GM12878 (cell line): ENCODE results near the gene ELAPOR1. TPM values are rescaled to one million over a fixed set of nuclear protein-coding genes. Genes with fewer than 3 reads are reported as not detected.

Source experiments
- ATAC-seq: fragments of 200-7000 bp; cut with Tn5 transposase; 3 replicates; pipeline ENCODE4 v1.9.1; 2020; ENCODE audit warnings: mild to moderate bottlenecking, moderate library complexity
- BruUV-seq: library from RNA; stranded (reverse); fragments of 400-500 nt; replicated peaks from 2 replicates; lab custom pipeline; 2021; lab: Mats Ljungman, UMichigan
- CTCF ChIA-PET: fragments of 300-600 bp; sonication (Branson Sonifier 250); formaldehyde crosslinking; extraction: SDS; loops from one replicate; lab custom pipeline; 2021; ENCODE audit warnings: inconsistent platforms; lab: Yijun Ruan, JAX
- POLR2A ChIA-PET: fragments of 350-600 bp; formaldehyde crosslinking; extraction: SDS; loops from one replicate; lab custom pipeline; 2021; ENCODE audit warnings: inconsistent platforms; lab: Charles Lee
- RAD21 ChIA-PET: fragments of 300-600 bp; sonication (Branson Sonifier 250); formaldehyde crosslinking; loops from one replicate; lab custom pipeline; 2023; ENCODE audit warnings: antibody characterized with exemption; ENCODE audit not compliant: unreplicated experiment; lab: Charles Lee
- SMC1A ChIA-PET: fragments of 300-600 bp; sonication (Branson Sonifier 250); formaldehyde crosslinking; loops from one replicate; lab custom pipeline; 2023; ENCODE audit not compliant: unreplicated experiment, uncharacterized antibody; lab: Charles Lee
- DNase-seq: peaks from one replicate; pipeline ENCODE4 v3.0.0-alpha.2; 2011; ENCODE audit warnings: low read depth, low spot score
- FAIRE-seq: peaks from 3 replicates; lab custom pipeline; 2011; peaks lifted over from hg19 to GRCh38; lab: Jason Lieb, UNC
- H2AFZ ChIP-seq: 2 replicates; pipeline ENCODE4 v1.6.0; 2011; ENCODE audit warnings: low read depth, low read length, control low read depth; ENCODE audit not compliant: control insufficient read depth
- H3K27ac ChIP-seq: 2 replicates; pipeline ENCODE4 v1.5.1; 2011; ENCODE audit warnings: control low read depth; ENCODE audit not compliant: control insufficient read depth, insufficient read depth
- H3K27me3 ChIP-seq, 2 experiments: replicated peaks in 1 of 2; 2 replicates each; pipeline versions ENCODE4 v1.6.0 to v1.6.1; 2011; ENCODE audit warnings: low read length in 1 of 2; ENCODE audit not compliant: control insufficient read depth in 2 of 2, insufficient read depth in 2 of 2
- H3K36me3 ChIP-seq, 2 experiments: 2 replicates each; pipeline ENCODE4 v1.5.1; 2011; ENCODE audit warnings: low read length in 1 of 2; ENCODE audit not compliant: control insufficient read depth in 2 of 2, insufficient read depth in 2 of 2
- H3K4me1 ChIP-seq: 2 replicates; pipeline ENCODE4 v1.6.1; 2011; ENCODE audit warnings: mild to moderate bottlenecking, low read length, moderate library complexity, mixed read lengths; ENCODE audit not compliant: control insufficient read depth, insufficient read depth
- H3K4me2 ChIP-seq: 2 replicates; pipeline ENCODE4 v1.6.0; 2011; ENCODE audit warnings: control low read depth; ENCODE audit not compliant: control insufficient read depth, insufficient read depth
- H3K4me3 ChIP-seq: fragments of 200-600 bp; sonication (generic); 2 replicates; pipeline ENCODE4 v1.5.1; 2016
- H3K79me2 ChIP-seq: 2 replicates; pipeline ENCODE4 v1.6.0; 2011; ENCODE audit warnings: low read length; ENCODE audit not compliant: control insufficient read depth, insufficient read depth
- H3K9ac ChIP-seq: 2 replicates; pipeline ENCODE4 v1.8.0; 2011; ENCODE audit warnings: low read length, control low read depth, mixed read lengths; ENCODE audit not compliant: control insufficient read depth, insufficient read depth
- H3K9me3 ChIP-seq: replicated peaks from 3 replicates; pipeline ENCODE4 v1.5.1; 2011; ENCODE audit warnings: mild to moderate bottlenecking, low read length; ENCODE audit not compliant: control insufficient read depth, insufficient read depth
- H4K20me1 ChIP-seq: 2 replicates; pipeline ENCODE4 v1.6.0; 2011; ENCODE audit not compliant: control insufficient read depth, insufficient read depth
- CEBPB ChIP-seq, 2 experiments: fragments of 150-350 bp in 1 of 2; IDR thresholded peaks; 2 replicates each; pipeline ENCODE4 v1.6.1; 2012 to 2014; ENCODE audit warnings: low read depth in 2 of 2, low read length in 2 of 2, borderline replicate concordance in 1 of 2, inconsistent platforms in 1 of 2
- HDAC6 ChIP-seq: fragments of 200-600 bp; sonication (generic); IDR thresholded peaks from one replicate; pipeline ENCODE4 v1.8.0; 2017; ENCODE audit warnings: antibody characterized with exemption; ENCODE audit not compliant: unreplicated experiment
- MXI1 ChIP-seq: fragments of 150-350 bp; IDR thresholded peaks from 2 replicates; pipeline ENCODE4 v1.6.1; 2011; ENCODE audit warnings: low read depth, mild to moderate bottlenecking, inconsistent platforms, low read length, improper control_type of control experiment
- NFIC ChIP-seq: IDR thresholded peaks from 2 replicates; pipeline ENCODE4 v1.6.1; 2012; ENCODE audit warnings: low read depth, mild to moderate bottlenecking, inconsistent platforms, low read length, moderate library complexity
- NFXL1 ChIP-seq: fragments of 450-650 bp; IDR thresholded peaks from 2 replicates; pipeline ENCODE4 v1.6.1; 2017; ENCODE audit warnings: antibody characterized with exemption, mild to moderate bottlenecking, borderline replicate concordance
- PAX5 ChIP-seq: IDR thresholded peaks from 2 replicates; pipeline ENCODE4 v1.6.1; 2011; ENCODE audit warnings: low read depth, low read length, borderline replicate concordance
- POLR2AphosphoS2 ChIP-seq: IDR thresholded peaks from 2 replicates; pipeline ENCODE4 v1.6.1; 2011; ENCODE audit warnings: low read depth, mild to moderate bottlenecking, low read length, improper control_type of control experiment, moderate library complexity
- SP1 ChIP-seq: IDR thresholded peaks from one replicate; pipeline ENCODE4 v1.6.1; 2011; ENCODE audit warnings: low read depth, low read length
- ZNF217 ChIP-seq: fragments of 450-650 bp; IDR thresholded peaks from 2 replicates; pipeline ENCODE4 v1.6.1; 2017; ENCODE audit warnings: antibody characterized with exemption, mild to moderate bottlenecking
- ZNF384 ChIP-seq: IDR thresholded peaks from 2 replicates; pipeline ENCODE4 v1.6.1; 2012; ENCODE audit warnings: low read depth, mild to moderate bottlenecking, low read length, improper control_type of control experiment, borderline replicate concordance
- ZZZ3 ChIP-seq: IDR thresholded peaks from 2 replicates; pipeline ENCODE4 v1.6.1; 2011; ENCODE audit warnings: low read depth; ENCODE audit not compliant: control insufficient read depth, insufficient read length
- WGBS: methylation state at CpG from one replicate; pipeline ENCODE4 v1.1.6; 2016; ENCODE audit warnings: low lambda C conversion rate; ENCODE audit not compliant: insufficient replicate concordance, insufficient coverage; ENCODE audit errors: missing lambda C conversion rate; 5-methylcytosine and 5-hydroxymethylcytosine counted together
- in situ Hi-C: fragments of 300-500 bp; cut with MboI; formaldehyde crosslinking; loops from 9 replicates; pipeline ENCODE4 v1.14.3; 2018; ENCODE audit warnings: mixed read lengths
- intact Hi-C: fragments of 100-400 bp; cut with micrococcal nuclease; formaldehyde crosslinking; loops from one replicate; pipeline ENCODE4 v1.14.2; 2022; ENCODE audit not compliant: unreplicated experiment
- polyA plus RNA-seq, 11 experiments: library from polyadenylated mRNA; depleted of rRNA in 4 of 11; unstranded in 6 of 11; stranded (reverse) in 5 of 11; fragments of >200 nt; fragmentation: Nextera tagmentation in 4 of 11; fragmentation: Illumina TruSeq in 1 of 11; extraction: Ambion mirVana in 4 of 11; extraction: Trizol in 1 of 11; gene quantifications; 1 replicate in 1 of 11; 2 replicates in 10 of 11; pipeline versions ENCODE4 v1.2.1 to v1.2.3, GENCODE V29; 2011 to 2016; ENCODE audit warnings: inconsistent platforms in 2 of 11, missing spikeins in 2 of 11, low read depth in 1 of 11
- total RNA-seq, 4 experiments: library from RNA; depleted of rRNA in 3 of 4; stranded (reverse); fragments of >200 nt in 3 of 4; fragmentation: Illumina TruSeq in 1 of 4; extraction: Trizol in 1 of 4; gene quantifications; 2 replicates each; pipeline versions ENCODE4 v1.2.1 to v1.2.3, GENCODE V29; 2013 to 2021
- TF ChIP-seq, protein P1 (sequence below): IDR thresholded peaks from 2 replicates; pipeline ENCODE4 v1.6.1; 2012; ENCODE audit warnings: low read length, inconsistent platforms
- TF ChIP-seq, protein P2 (sequence below): fragments of 450-650 bp; formaldehyde crosslinking; IDR thresholded peaks from 2 replicates; pipeline ENCODE4 v1.4.0; 2022; ENCODE audit warnings: mild to moderate bottlenecking, moderate library complexity
- TF ChIP-seq, protein P3 (sequence below): IDR thresholded peaks from 2 replicates; pipeline ENCODE4 v1.6.1; 2011; ENCODE audit warnings: mild to moderate bottlenecking, low read depth, low read length, moderate library complexity; ENCODE audit not compliant: insufficient replicate concordance
- TF ChIP-seq, protein P4 (sequence below): fragments of 450-650 bp; formaldehyde crosslinking; IDR thresholded peaks from 2 replicates; pipeline ENCODE4 v1.4.0; 2020; ENCODE audit warnings: mild to moderate bottlenecking, moderate library complexity

ELAPOR1 gene
- total and polyA plus RNA-seq, 10 of the 15 experiments (the other 5 are each of a cell fraction or from before 2014, with no cell fraction given) = 0.04 to 2.1 (median 0.19) TPM; not detected in 2

DNA sequence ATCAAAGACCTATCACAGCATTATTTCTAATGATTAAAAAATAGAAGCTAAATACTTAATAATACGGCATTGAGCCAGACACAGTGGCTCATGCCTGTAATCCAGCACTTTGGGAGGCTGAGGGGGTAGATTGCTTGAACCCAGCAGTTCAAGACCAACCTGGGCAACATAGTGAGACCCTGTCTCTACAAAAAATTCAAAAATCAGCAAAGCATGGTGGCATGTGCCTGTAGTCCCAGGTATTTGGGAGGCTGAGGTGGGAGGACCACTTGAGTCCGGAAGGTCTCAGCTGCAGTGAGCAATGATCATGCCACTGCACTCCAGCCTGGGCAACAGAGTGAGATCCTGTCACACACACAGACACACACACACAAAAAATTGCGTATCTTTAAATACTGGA is 48.8 kb upstream of the ELAPOR1 start:
- Histone ChIP-seq H3K4me1 (no peaks in the 10 kb centered on the region), H4K20me1 (no peaks in the 10 kb centered on the region), H3K4me2 (no peak overlapping the region), H2AFZ (no peak overlapping the region), H3K4me3 (no peak overlapping the region), H3K79me2 (no peaks in the 10 kb centered on the region), H3K36me3 (peaks cover 0 to 4% of the 10 kb centered on the region in 2 experiments; a peak in 1 of 4 replicates), H3K27me3 (no peaks in the 10 kb centered on the region), H3K27ac (no peak overlapping the region), H3K9ac (no peak overlapping the region), H3K9me3 (no peaks in the 10 kb centered on the region)
- no peak for ATAC-seq
- ChIA-PET CTCF (interaction anchor here (0.7 to 1.1 kb wide), 2 partner anchors 18 to 1650 kb away, joined by 3 read pairs; no protein-coding TSS in a partner anchor), RAD21 (no interaction called here), SMC1A (interaction anchor here (0.7 kb wide), 1 partner anchor 100 kb away, joined by 3 read pairs; no protein-coding TSS in a partner anchor), POLR2A (no interaction called here)
- intact Hi-C loops = no loop called here
- no peak for FAIRE-seq
- no peak for DNase-seq
- in situ Hi-C loops = no loop called here
- BruUV-seq = no TSS peak
- WGBS = 83% methylated on average over 3 of the region's 3 CpGs
- TF ChIP-seq, protein P1, sequence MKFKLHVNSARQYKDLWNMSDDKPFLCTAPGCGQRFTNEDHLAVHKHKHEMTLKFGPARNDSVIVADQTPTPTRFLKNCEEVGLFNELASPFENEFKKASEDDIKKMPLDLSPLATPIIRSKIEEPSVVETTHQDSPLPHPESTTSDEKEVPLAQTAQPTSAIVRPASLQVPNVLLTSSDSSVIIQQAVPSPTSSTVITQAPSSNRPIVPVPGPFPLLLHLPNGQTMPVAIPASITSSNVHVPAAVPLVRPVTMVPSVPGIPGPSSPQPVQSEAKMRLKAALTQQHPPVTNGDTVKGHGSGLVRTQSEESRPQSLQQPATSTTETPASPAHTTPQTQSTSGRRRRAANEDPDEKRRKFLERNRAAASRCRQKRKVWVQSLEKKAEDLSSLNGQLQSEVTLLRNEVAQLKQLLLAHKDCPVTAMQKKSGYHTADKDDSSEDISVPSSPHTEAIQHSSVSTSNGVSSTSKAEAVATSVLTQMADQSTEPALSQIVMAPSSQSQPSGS = no peak
- TF ChIP-seq, protein P2, sequence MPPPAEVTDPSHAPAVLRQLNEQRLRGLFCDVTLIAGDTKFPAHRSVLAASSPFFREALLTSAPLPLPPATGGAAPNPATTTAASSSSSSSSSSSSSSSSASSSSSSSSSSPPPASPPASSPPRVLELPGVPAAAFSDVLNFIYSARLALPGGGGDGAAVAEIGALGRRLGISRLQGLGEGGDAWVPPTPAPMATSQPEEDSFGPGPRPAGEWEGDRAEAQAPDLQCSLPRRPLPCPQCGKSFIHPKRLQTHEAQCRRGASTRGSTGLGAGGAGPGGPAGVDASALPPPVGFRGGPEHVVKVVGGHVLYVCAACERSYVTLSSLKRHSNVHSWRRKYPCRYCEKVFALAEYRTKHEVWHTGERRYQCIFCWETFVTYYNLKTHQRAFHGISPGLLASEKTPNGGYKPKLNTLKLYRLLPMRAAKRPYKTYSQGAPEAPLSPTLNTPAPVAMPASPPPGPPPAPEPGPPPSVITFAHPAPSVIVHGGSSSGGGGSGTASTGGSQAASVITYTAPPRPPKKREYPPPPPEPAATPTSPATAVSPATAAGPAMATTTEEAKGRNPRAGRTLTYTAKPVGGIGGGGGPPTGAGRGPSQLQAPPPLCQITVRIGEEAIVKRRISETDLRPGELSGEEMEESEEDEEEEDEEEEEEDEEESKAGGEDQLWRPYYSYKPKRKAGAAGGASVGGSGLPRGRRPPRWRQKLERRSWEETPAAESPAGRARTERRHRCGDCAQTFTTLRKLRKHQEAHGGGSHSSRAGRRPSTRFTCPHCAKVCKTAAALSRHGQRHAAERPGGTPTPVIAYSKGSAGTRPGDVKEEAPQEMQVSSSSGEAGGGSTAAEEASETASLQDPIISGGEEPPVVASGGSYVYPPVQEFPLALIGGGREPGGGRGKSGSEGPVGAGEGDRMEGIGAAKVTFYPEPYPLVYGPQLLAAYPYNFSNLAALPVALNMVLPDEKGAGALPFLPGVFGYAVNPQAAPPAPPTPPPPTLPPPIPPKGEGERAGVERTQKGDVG (CRISPR knock-in tag) = no peak
- TF ChIP-seq, protein P3, sequence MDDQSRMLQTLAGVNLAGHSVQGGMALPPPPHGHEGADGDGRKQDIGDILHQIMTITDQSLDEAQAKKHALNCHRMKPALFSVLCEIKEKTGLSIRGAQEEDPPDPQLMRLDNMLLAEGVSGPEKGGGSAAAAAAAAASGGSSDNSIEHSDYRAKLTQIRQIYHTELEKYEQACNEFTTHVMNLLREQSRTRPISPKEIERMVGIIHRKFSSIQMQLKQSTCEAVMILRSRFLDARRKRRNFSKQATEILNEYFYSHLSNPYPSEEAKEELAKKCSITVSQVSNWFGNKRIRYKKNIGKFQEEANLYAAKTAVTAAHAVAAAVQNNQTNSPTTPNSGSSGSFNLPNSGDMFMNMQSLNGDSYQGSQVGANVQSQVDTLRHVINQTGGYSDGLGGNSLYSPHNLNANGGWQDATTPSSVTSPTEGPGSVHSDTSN = no peak
- TF ChIP-seq ZNF384 (no peak), POLR2AphosphoS2 (no peak), ZZZ3 (no peak), NFIC (no peak), NFXL1 (no peak), CEBPB (IDR thresholded peaks at IDR 0.05; ENCODE audit: borderline replicate concordance in 1 of 2, low read depth in 2 of 2, low read length in 2 of 2) (no peak), MXI1 (no peak), SP1 (no peak), PAX5 (no peak), HDAC6 (no peak), ZNF217 (no peak)
- TF ChIP-seq, protein P4, sequence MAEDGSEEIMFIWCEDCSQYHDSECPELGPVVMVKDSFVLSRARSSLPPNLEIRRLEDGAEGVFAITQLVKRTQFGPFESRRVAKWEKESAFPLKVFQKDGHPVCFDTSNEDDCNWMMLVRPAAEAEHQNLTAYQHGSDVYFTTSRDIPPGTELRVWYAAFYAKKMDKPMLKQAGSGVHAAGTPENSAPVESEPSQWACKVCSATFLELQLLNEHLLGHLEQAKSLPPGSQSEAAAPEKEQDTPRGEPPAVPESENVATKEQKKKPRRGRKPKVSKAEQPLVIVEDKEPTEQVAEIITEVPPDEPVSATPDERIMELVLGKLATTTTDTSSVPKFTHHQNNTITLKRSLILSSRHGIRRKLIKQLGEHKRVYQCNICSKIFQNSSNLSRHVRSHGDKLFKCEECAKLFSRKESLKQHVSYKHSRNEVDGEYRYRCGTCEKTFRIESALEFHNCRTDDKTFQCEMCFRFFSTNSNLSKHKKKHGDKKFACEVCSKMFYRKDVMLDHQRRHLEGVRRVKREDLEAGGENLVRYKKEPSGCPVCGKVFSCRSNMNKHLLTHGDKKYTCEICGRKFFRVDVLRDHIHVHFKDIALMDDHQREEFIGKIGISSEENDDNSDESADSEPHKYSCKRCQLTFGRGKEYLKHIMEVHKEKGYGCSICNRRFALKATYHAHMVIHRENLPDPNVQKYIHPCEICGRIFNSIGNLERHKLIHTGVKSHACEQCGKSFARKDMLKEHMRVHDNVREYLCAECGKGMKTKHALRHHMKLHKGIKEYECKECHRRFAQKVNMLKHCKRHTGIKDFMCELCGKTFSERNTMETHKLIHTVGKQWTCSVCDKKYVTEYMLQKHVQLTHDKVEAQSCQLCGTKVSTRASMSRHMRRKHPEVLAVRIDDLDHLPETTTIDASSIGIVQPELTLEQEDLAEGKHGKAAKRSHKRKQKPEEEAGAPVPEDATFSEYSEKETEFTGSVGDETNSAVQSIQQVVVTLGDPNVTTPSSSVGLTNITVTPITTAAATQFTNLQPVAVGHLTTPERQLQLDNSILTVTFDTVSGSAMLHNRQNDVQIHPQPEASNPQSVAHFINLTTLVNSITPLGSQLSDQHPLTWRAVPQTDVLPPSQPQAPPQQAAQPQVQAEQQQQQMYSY (CRISPR knock-in tag) = no peak
